NCI-H146 (cell line): ENCODE data around the gene REEP3.
"Not testable (repeated sequence)": the region's sequence is repeated elsewhere in the genome, so short reads cannot be mapped to it uniquely, and the experiment has no call there.

Source experiments
- DNase-seq: peaks from one replicate; lab custom pipeline; 2025; lab: John Stamatoyannopoulos, UW

Gene REEP3

DNA sequence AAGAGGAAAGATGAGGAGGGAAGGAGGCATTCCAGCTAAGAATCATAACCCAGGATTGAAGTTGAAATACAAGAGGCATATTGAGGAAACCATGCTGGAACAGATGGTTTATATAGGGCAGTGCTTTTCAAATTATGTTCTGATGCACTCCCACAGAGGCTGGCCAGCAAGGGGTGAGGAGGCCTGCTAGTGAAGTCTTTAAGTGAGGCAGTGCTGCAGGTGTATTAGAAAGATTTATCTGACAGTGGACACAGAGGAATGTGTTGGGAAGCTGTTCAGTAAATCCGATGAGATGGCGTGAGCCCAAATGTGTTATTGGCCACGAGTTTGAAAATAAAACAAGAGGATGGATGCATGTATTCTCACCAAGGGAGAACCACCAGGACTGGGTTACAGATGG lies 28.6 kb downstream of the REEP3 start:
- DNase-seq, result no peak

DNA sequence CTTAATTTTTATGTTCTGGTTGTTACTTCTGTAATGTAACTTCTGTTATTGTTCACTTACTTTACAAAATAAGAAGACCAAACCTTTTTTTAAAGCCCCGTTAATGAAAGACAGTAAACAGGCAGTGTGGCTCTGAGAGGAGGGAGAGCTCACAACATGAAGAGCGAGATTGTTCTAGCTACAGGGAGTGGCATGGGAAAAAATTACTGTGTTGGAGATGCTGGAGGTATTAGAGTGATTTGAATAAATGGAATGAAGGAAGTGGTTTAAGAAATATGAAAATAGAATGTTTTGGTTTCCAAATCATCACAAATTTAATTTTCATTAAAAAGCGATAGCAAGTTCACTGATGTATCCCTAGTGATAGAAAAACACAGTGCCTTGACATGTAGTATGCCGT lies 31.8 kb downstream of the REEP3 start:
- no peak for DNase-seq

DNA sequence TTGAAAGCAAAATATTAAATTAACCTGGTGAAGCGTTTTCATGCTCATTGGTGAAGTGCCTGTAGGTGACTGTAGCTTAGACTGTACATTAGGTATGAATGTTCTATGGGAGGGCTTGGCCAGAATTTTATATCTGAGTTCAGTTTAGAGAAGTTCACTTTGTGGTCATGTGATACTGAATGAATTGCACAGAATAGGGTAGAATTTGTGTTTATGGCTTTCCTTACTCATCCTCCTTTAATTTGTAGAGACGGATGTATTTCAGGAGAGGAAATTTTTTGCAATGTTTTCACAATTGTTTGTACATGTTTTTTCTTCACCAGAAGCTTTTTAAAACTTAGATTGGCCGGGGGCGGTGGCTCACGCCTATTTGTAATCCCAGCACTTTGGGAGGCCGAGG lies 32.3 kb downstream of the REEP3 start:
- DNase-seq, result no peak

DNA sequence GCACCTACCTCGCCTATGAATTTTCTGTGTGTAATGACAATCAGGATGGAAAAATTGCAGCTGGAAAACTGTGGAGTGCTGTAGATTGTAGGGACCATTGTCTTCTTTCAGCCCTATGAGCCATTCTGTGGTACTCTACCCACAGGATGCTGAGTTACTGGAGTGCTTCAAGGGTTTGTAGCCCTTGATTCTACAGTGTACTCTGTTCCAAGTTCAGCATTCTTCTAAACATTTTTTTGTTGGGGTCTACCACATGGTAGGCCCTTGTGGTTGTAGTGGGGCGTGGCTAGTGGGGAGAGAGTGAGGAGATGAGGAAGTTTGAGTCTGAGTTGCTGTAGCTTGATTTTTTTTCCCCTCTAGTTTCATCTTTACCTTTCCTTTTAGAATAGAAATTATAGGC lies 33.5 kb downstream of the REEP3 start:
- no peak for DNase-seq

DNA sequence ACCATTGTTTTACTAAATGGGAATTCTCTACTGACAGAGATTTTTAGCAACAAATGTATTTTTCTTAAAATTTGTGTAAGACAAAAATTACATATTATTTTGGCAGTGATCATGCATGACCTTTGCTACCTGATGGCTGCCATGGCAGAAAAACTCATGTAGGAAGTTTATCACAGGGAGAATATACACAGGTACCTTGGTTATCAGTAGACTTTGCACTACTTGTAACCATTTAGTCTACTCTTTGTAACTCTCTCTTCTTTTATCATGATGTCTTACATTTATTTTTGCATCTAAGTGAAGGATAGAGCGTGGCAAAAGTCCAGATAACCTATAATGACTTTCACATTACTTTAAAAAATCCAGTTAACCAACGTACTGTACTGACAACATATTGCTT lies 34.1 kb downstream of the REEP3 start:
- DNase-seq, result no peak

DNA sequence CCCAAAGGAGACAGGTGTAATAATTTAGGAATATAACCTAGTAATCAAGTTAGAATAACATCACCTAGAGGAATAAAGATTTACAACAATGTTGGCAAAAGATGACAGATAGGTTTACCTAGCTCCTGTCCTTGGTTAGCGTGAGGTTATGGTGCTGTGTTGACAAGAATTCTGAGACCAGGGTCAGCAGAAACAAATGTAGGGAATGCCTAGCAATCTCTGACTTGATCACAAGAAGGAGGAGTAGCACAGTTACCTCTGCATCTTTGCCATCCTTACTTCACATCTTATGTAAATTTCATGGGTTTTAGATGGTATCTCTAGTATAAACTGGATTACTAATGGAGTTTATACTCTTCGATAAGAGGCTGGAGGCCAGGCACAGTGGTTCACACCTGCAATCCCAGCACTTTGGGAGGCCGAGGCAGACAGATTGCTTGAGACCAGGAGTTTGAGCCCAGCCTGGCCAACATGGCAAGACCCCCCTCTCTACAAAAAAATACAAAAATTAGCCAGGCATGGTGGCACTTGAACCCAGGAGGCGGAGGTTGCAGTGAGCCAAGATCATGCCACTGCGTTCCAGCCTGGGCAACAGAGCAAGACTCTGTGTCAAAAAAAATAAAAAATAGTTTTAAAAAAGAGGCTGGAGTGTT lies 37.1 kb downstream of the REEP3 start:
- DNase-seq, result no peak

DNA sequence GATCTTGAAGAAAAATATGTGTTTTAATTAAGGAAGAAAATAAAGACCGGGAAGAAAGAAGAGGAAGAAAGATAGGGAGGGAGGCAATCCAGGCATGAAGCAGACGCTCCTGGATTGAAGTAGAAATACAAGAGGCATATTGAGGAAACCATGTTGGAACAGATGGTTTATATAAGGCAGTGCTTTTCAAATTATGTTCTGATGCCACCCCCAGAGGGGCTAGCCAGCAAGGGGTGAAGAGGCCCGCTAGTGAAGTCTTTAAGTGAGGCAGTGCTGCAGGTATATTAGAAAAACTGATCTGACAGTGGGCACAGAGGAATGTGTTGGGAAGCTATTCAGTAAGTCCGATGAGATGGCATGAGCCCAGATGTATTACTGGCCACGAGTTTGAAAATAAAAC lies 40.1 kb downstream of the REEP3 start:
- no peak for DNase-seq

DNA sequence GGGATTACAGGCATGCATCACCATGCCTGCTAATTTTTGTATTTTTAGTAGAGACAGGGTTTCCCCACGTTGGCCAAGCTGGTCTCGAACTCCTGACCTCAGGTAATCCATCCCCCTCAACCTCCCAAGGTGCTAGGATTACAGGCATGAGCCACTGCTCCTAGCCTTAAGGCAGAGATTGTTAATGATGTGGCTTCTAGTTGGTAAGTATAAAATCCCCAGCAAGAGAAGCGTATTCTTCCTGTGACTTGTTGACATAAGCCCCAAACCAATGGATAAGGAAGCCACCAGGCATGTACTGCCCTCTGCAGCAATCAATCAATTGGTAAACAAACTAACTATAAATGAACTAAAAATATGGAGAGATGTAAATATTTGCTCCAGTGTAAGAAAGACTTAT lies 41.2 kb downstream of the REEP3 start:
- DNase-seq, result no peak

DNA sequence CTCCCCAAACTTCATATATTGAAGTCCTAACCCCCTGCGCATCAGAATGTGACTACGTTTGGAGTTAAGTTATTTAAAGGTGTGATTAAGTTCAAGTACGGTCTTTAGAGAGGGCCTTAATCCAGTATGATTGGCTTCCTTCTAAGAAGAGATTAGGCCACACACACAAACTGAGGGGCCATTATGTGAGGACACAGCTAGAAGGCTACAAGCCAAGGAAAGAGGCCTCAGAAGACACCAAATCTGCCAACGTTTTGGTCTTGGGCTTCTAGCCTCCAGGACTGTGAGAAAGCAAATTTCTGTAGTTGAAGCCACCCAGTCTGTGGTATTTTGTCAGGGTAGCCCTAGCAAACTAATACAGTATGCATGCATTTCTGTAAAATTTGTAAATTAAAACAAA lies 41.7 kb downstream of the REEP3 start:
- no peak for DNase-seq

DNA sequence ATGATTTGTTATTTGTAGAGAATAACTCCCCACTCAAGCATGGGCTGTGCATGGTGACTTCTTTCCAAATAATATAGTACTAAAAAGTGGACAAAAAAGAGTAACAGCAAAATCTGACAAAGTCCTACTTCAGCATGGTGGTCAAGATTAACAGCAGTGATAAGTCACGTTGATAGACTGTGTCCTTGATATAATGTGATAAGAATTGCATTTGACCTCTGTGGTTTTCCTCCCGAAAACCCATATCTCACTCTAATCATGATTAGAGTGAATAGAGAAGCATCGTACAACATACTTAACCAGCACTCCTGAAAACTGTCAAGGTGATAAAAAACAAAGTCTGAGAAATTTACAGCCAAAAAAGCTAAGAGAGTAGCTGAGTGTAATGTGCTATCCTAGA lies 42.4 kb downstream of the REEP3 start:
- no peak for DNase-seq

DNA sequence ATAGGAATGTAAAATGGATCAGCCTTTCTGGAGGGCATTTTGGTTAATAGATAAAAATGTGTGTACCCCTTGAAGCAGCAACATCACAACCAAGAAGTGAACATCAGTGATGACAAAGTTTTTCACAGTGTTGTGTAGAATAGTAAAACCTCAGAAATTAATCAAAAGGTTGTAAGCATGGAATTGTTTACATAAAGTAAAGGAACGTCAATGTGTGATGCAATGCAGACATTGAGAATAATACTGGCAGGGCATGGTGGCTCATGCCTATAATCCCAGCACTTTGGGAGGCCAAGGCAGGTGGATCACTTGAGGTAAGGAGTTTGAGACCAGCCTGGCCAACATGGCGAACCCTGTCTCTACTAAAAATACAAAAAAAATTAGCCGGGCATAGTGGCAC lies 43.5 kb downstream of the REEP3 start:
- not testable (repeated sequence) for DNase-seq

DNA sequence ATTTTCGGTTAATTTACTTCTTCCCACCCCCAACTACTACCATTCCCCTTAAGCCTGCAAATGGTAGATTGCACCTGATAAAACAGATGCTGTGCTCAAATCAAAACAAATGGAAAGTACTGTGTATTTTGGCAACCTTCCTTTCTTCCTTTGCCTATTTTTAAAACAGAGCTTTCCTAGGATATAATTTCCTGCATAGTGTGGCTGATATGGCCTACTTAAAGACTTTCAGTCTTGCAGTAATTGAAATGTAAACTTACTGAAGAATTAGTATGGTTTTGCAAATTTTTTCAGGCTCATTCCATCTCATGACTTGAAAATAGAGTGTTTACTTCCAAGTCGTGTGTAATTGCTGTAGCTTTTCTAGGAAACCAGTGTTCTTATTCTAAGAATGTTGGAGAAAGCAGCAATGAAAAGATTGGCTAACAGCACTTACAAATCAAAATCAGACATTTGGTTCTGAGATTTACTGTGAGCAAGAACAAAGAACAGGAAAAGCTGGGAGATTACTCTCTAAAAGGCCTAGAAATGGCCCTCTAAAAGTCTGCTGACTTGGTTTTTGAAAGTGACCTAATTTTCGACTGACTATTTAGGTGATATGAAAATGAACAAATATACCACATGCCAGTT lies 52.0 kb downstream of the REEP3 start:
- DNase-seq, result no peak

DNA sequence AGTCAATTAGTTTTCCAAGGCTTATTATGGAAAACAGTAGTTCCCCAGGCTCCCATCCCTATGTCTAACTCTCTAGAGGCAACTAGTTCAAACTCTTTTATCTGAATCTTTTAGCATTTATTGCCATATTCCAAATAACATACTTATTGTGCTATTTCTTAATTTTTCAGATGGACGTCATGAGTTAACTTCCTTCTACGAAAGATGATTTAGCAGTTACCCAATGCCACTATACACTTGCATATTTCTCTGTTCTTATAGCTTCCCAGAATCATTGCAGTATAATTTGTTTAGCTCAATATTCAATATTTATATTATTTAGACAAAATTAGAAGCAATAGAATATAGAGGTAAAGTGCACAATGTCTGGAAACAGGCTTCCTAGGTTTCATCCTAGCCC lies 52.8 kb downstream of the REEP3 start:
- DNase-seq, result no peak

DNA sequence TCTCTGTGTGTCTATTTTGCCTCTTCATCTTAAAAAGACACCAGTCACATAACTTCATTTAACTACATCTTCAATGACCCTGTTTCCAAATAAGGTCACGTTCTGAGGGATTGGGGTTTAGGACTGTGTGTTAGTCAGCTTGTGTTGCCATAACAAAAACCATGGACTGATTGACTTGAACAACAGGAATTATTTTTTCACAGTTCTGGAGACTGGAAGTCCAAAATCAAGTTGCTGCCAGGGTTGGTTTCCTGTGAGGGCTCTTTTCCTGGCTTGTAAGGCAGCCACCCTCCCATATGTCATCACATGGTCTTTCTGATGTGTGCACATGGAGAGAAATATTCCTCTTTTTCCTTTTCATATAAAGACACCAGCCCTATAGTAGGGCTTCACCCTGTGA lies 55.3 kb downstream of the REEP3 start:
- no peak for DNase-seq

DNA sequence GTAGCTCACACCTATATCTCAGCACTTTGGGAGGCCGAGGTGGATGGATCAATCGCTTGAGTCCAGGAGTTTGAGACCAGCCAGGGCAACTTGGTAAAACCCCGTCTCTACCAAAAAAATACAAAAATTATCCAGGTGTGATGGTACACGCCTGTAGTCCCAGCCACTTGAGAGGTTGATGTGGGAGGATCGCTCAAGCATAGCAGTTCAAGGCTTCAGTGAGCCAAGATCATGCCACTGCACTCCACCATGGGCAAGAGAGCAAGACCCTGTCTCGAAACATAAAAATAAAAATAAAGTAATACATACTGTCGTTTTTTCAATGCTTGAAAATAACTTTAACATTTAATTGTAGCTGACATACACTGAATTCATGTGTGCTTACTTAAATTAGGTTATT lies 57.3 kb downstream of the REEP3 start:
- no peak for DNase-seq

DNA sequence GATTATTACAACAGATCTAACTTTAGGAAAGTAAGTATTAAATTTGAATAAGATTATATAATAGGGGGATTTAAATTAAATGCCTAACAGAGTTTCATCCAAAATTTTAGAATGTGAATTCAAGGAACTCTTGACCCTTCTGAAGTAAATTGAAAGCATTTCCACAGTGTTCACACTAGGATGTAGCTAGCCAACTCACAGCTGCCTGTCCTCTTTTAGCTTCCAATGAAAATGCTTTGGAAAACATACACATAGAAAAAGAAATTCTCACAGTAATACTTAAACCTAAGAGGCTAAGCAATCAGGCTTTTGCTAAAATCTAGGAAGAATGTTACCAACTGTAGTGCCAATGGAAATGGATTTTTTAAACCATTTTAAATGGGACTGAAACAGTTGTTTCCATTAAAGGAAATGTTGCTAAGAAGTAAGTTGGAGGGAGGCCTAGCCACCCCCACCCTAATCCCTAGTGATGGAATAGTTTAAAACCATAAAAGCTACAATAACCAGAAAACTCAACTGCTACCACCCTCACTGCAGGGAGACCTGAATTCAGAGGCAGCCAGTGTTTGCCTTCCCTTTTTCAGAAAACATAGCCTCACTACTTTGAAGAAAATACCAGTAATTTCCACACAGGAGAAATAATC lies 58.3 kb downstream of the REEP3 start:
- no peak for DNase-seq

DNA sequence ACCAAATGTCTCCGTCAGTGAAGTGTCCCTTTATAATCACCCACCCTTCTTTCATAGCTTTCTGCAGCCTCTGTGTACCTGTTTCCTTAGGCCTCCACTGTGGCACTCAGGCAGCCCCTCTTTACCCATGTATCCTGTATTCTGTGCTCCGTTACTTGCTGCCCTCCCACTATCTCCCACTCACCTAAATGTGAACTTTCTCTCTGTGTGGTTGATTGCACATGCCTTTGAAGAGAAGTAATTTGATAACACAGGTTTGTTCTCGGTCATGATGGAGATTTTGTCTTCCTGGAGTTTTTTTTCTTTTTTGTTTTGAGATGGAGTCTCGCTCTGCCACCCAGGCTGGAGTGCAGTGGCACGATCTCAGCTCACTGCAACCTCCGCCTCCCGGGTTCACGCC lies 61.5 kb downstream of the REEP3 start:
- no peak for DNase-seq

DNA sequence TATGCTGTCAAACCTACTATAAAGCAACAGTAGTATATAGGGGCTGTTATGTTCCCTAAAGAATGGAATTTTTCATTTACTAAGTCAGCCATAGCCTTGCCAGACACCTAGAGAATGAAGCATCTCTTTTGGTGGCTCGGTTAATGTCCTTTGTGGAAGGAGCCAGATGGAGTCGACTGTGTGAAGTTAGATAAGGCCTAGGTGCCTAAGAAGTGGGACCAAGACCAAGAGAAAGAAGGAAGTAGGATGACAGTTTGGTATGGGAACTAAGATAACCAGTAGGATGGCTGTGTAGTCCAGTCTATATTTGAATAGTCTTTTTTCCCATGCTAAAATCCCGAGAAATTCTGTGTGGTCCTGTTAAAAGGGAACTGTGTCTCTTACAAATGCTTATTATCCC lies 62.2 kb downstream of the REEP3 start:
- no peak for DNase-seq

DNA sequence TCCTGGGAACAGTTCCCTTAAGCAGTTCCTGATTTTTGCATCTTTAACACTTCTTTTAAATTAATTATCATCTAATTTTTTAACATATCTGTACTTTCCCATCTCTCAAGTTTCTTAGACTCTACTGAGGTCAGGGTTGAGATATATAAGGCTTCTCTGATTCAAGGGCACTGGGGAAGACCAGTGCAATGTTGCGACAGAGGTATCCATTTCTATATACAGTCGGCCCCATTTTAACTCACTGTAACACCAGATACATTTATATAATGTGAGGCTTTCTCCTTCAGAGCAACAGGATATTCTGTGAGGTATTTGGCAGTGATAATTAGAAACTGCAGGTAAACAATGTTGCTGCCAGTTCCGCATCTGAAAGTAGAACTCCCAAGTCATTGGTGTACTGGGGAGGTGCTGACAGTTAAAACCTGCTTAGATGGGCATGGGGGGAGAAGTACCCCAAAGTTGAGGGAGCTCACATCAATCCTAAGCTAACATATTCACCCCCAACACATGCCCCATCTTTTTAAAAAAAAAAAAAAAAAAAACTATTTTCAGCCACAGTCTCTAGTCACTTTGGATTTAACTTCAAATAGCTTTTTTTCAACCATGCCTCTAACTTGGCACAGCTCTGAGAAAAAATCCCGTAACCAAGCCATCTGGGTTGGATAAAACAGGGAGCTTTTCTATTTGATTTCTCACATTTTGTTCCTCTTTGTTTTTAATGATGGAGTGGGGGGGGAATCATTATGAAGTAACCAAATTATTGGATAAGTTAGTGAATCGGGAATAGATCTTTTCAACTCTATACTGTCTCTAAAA lies 62.9 kb downstream of the REEP3 start:
- DNase-seq, result no peak

DNA sequence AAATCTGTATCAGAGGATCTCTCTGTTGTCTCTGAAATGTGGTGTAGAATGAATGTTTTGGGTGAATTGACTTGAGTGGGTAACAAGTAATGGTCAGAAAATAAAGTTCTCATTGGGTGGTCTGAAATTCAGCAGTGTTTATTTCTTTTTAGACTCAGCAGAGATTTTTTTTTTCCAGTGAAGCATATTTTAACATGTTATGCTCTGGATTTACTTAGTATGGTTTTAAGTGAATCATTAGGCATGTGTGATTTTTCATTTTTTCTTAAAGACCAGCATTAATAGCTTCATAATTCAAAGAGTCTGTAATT lies 63.5 kb downstream of the REEP3 start:
- DNase-seq, result no peak

DNA sequence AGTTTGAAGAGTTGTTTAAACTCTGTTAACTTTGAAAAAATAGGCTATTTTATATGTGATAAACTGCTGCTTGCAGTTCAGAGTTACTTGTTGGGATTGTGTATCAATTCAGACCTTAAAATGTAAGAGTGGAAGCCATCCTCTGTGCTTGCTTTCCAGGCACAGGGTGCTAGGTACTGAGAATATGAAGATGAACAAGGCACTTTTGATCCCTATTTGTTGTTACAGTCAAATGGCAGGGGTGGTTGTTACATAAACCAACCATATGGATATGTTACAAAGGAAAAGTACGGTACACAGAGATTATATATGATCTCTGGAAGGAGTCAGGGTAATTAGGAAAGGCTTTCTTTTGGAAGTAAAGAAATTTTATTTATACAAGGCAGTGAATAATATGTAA lies 63.8 kb downstream of the REEP3 start:
- no peak for DNase-seq

DNA sequence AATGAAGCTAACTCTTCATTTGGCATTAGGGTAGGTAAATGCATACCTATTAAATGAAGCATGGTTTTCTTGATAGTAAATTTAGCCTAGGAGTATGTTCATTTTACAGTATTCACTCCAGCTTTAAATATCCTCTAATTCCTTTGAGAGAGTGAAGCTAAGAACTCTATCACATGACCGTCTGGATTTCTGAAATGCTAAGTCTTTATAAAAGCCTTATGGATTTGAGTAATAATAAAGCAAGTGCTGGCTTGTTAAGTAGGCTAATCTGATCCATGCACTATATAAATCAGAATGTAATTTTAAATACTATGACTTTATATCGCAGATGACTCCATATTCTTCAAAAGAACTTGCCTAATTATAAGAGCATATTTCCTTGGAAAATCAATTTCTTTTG lies 64.8 kb downstream of the REEP3 start:
- DNase-seq, result no peak

DNA sequence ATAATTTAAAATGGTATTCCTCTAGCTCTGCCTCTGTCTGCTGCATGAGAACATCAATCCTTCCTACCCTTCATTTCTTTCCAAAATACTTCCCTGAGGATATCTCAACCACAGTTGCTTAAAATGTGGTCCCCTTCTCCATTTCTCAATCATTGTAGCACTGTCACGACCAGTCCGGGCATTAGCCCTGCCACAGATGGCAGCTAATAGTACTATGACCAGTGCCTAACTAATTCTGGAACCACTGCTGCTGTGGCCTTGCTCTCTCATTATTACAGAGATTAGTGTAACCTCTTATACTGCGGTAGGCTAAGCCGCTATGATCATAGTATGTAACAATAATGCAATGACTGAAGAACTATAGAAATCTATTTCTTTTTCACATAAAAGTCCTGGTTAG lies 66.0 kb downstream of the REEP3 start:
- no peak for DNase-seq
